PC-3 (cell line): ENCODE measurements around the gene NEUROG1. TPM values are rescaled to one million over a fixed set of nuclear protein-coding genes. Genes with fewer than 3 reads are reported as not detected.

Experiments
- ATAC-seq: fragments of 200-7000 bp; cut with Tn5 transposase; 2 replicates; pipeline ENCODE4 v1.9.1; 2020; ENCODE audit warnings: mild to moderate bottlenecking, moderate library complexity
- BruUV-seq: library from RNA; stranded (reverse); fragments of 400-500 nt; replicated peaks from 2 replicates; lab custom pipeline; 2021; lab: Mats Ljungman, UMichigan
- CTCF ChIA-PET: fragments of 300-600 bp; sonication (Branson Sonifier 250); formaldehyde crosslinking; loops from one replicate; lab custom pipeline; 2022; ENCODE audit warnings: antibody characterized with exemption; lab: Charles Lee
- POLR2A ChIA-PET: fragments of 300-600 bp; sonication (Branson Sonifier 250); formaldehyde crosslinking; loops from one replicate; lab custom pipeline; 2022; ENCODE audit warnings: antibody characterized with exemption; ENCODE audit not compliant: unreplicated experiment; lab: Charles Lee
- DNase-seq: peaks from one replicate; pipeline ENCODE4 v3.0.0-alpha.2; 2015
- H2AFZ ChIP-seq: fragments of 300-600 bp; sonication (generic); 2 replicates; pipeline ENCODE4 v1.6.0; 2016; ENCODE audit warnings: antibody characterized with exemption, low read length
- H3F3A ChIP-seq: fragments of 300-600 bp; sonication (generic); one replicate; pipeline ENCODE4 v1.6.0; 2017; ENCODE audit warnings: antibody characterized with exemption, low read length, control low read depth, mild to moderate bottlenecking; ENCODE audit not compliant: unreplicated experiment
- H3K27ac ChIP-seq: fragments of 300-600 bp; sonication (generic); 2 replicates; pipeline ENCODE4 v1.5.1; 2016; ENCODE audit warnings: mild to moderate bottlenecking, low read length
- H3K27me3 ChIP-seq: fragments of 300-600 bp; sonication (generic); 2 replicates; pipeline ENCODE4 v1.6.1; 2016; ENCODE audit warnings: low read length, mixed read lengths
- H3K36me3 ChIP-seq: fragments of 300-600 bp; sonication (generic); 2 replicates; pipeline ENCODE4 v1.6.1; 2016; ENCODE audit warnings: low read depth, mixed run types, low read length, mixed read lengths
- H3K4me1 ChIP-seq: fragments of 300-600 bp; sonication (generic); 2 replicates; pipeline ENCODE4 v1.5.1; 2016; ENCODE audit warnings: low read length; ENCODE audit not compliant: insufficient read depth
- H3K4me2 ChIP-seq: fragments of 300-600 bp; sonication (generic); 2 replicates; pipeline ENCODE4 v1.6.0; 2016; ENCODE audit warnings: low read length
- H3K4me3 ChIP-seq: fragments of 300-600 bp; sonication (generic); 2 replicates; pipeline ENCODE4 v1.5.1; 2016; ENCODE audit warnings: mild to moderate bottlenecking, low read length, mixed read lengths
- H3K79me2 ChIP-seq: fragments of 300-600 bp; sonication (generic); 2 replicates; pipeline ENCODE4 v1.6.1; 2017; ENCODE audit warnings: low read length, mixed read lengths
- H3K9ac ChIP-seq: fragments of 300-600 bp; sonication (generic); 2 replicates; pipeline ENCODE4 v1.6.0; 2016; ENCODE audit warnings: mild to moderate bottlenecking, low read length
- H3K9me2 ChIP-seq: fragments of 300-600 bp; sonication (generic); replicated peaks from 2 replicates; pipeline ENCODE4 v1.6.1; 2016; ENCODE audit warnings: mixed run types, low read length, mixed read lengths
- H3K9me3 ChIP-seq: fragments of 300-600 bp; sonication (generic); 2 replicates; pipeline ENCODE4 v1.6.1; 2016; ENCODE audit warnings: low read length, mixed read lengths
- H4K20me1 ChIP-seq: fragments of 300-600 bp; sonication (generic); 2 replicates; pipeline ENCODE4 v1.6.1; 2016; ENCODE audit warnings: low read length, mixed read lengths
- EZH2 ChIP-seq: fragments of 300-600 bp; sonication (generic); IDR thresholded peaks from one replicate; pipeline ENCODE4 v1.6.1; 2017; ENCODE audit warnings: antibody characterized with exemption, mild to moderate bottlenecking, low read length; ENCODE audit not compliant: unreplicated experiment
- EZH2phosphoT487 ChIP-seq: fragments of 300-600 bp; sonication (generic); IDR thresholded peaks from 2 replicates; pipeline ENCODE4 v1.6.1; 2018; ENCODE audit warnings: mild to moderate bottlenecking, antibody characterized with exemption, low read length, borderline replicate concordance
- intact Hi-C: fragments of 100-400 bp; cut with micrococcal nuclease; formaldehyde crosslinking; loops from 2 replicates; pipeline ENCODE4 v1.9.0; 2023
- total RNA-seq: library from RNA; depleted of rRNA; stranded (reverse); fragments of >200 nt; gene quantifications from 2 replicates; pipeline ENCODE4 v1.2.3, GENCODE V29; 2014
- TF ChIP-seq, protein P1 (sequence below): fragments of 300-600 bp; sonication (generic); conservative IDR thresholded peaks from 2 replicates; pipeline ENCODE4 v1.5.1; 2017; ENCODE audit warnings: antibody characterized with exemption, low read depth, mild to moderate bottlenecking, low read length

NEUROG1 gene
- total RNA-seq, 1 experiment from 2014 or later = not detected

DNA sequence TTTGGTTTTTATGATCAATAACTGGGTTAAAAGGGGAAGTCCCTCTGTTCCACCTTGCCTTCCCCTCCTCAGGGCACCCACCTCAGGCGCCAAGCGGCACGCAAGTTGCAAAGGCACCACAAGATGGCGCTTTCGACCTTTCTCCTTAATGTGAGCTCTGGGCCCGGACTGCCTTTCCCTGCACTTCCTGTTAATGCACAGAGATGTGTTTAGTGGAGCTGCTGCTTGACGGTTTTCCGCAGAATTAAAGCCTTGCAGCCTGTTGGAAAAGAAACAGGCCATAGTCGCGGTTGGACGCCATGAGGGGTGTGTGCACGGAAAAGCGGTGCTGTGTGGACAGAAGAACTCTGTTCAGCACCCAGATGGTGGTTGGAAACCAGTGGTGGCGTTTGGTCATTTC lies 25.1 kb upstream of the NEUROG1 start:
- Histone ChIP-seq H4K20me1 (no peaks in the 10 kb centered on the region), H3K4me3 (no peak overlapping the region), H3K36me3 (no peaks in the 10 kb centered on the region), H3K9me3 (no peaks in the 10 kb centered on the region), H3K27me3 (peaks cover 5% of the 10 kb centered on the region; the same call in 1 of the 2 replicates), H2AFZ (peak overlapping the region; percentile 49; the same call in 1 of the 2 replicates), H3K9me2 (no peaks in the 10 kb centered on the region), H3K4me1 (no peaks in the 10 kb centered on the region), H3K4me2 (no peak overlapping the region), H3K9ac (no peak overlapping the region), H3F3A (no peaks in the 10 kb centered on the region), H3K27ac (no peak overlapping the region), H3K79me2 (no peaks in the 10 kb centered on the region)
- POLR2A ChIA-PET = no interaction called here
- no TSS peak for BruUV-seq
- CTCF ChIA-PET = interaction anchor here (0.6 to 0.8 kb wide), 4 partner anchors 11 to 192 kb away, joined by 3 to 4 read pairs (median 4); no protein-coding TSS in a partner anchor
- TF ChIP-seq, protein P1, sequence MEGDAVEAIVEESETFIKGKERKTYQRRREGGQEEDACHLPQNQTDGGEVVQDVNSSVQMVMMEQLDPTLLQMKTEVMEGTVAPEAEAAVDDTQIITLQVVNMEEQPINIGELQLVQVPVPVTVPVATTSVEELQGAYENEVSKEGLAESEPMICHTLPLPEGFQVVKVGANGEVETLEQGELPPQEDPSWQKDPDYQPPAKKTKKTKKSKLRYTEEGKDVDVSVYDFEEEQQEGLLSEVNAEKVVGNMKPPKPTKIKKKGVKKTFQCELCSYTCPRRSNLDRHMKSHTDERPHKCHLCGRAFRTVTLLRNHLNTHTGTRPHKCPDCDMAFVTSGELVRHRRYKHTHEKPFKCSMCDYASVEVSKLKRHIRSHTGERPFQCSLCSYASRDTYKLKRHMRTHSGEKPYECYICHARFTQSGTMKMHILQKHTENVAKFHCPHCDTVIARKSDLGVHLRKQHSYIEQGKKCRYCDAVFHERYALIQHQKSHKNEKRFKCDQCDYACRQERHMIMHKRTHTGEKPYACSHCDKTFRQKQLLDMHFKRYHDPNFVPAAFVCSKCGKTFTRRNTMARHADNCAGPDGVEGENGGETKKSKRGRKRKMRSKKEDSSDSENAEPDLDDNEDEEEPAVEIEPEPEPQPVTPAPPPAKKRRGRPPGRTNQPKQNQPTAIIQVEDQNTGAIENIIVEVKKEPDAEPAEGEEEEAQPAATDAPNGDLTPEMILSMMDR = peak; percentile 75
- TF ChIP-seq EZH2phosphoT487 = no peak
- TF ChIP-seq EZH2 = no peak
- ATAC-seq (peak; percentile 94), DNase-seq (peak; percentile 78)
- intact Hi-C loops = loop anchor here (10.0 kb wide), 2 partner anchors 264 to 504 kb away; no protein-coding TSS in a partner anchor

DNA sequence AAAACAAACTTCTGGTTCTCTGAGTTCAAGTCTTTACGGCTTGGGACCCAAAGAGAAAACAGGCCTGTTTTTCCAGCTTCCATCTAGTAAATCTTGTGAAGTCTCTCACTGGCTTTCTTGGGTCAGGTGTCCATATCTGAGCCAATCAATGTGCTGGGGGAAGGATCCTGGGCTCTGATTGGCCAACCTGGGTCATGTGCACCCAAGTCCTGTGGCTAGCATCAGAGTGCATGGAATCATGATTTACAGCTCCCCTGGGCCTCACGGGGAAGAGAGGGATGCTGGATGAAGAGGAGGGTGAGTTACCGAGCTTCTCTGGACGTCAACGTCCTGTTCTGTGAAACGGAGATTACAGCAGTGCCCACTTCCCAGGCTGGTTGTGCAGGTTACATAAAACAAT lies 23.6 kb upstream of the NEUROG1 start:
- H4K20me1 ChIP-seq = no peaks in the 10 kb centered on the region
- no TSS peak for BruUV-seq
- no peak overlapping the region for H3K4me3 ChIP-seq
- no peaks in the 10 kb centered on the region for H3F3A ChIP-seq
- ChIA-PET CTCF (no interaction called here), POLR2A (interaction anchor here (0.7 kb wide), 1 partner anchor 111 kb away, joined by 4 read pairs; no protein-coding TSS in a partner anchor)
- no peaks in the 10 kb centered on the region for H3K4me1 ChIP-seq
- no peaks in the 10 kb centered on the region for H3K9me2 ChIP-seq
- peak; percentile 19 for DNase-seq
- H3K9ac ChIP-seq = no peak overlapping the region
- H3K27me3 ChIP-seq = peaks cover 9% of the 10 kb centered on the region
- TF ChIP-seq, protein P1 = no peak
- no peak for TF ChIP-seq EZH2phosphoT487
- no peak for TF ChIP-seq EZH2
- H2AFZ ChIP-seq = no peak overlapping the region
- no peak for ATAC-seq
- no peaks in the 10 kb centered on the region for H3K9me3 ChIP-seq
- H3K4me2 ChIP-seq = no peak overlapping the region
- H3K36me3 ChIP-seq = no peaks in the 10 kb centered on the region
- no peaks in the 10 kb centered on the region for H3K79me2 ChIP-seq
- intact Hi-C loops = no loop called here
- H3K27ac ChIP-seq = no peak overlapping the region

DNA sequence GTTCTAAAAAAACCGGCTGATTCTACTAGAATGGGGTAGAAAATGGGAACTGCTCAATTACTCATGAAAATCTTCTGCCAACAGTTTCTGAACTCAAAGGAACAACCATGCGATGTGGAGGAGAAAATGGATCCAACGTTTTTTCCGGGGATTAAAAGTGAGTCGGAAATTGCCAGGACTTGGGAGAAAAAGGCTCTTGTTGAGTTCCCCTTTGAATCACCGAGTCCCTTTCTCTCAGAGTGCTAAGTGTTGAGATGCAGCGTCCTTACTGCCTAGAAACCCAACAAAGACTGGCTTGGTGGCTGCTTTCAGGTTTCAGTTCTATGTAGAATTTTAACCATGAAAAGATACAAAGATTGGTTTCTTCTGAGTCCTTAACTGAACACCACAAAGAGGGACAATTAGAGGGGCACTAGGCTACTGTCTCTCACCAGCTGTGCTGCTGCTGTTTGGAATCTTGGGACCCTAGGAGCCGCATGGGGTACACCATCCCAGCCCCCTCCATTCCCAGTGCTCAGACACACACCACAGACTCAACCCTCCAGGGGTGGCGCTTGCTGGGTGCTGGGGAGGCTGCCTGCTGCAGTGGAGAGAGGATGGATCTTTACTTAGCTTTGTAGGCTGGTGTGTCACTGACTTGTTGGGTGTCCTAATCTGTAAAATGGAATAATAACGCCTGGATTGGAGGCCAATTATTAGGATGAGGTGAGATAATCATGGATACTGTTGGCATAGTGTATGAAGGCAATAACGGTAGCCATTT lies 21.5 kb upstream of the NEUROG1 start:
- no peaks in the 10 kb centered on the region for H3K79me2 ChIP-seq
- CTCF ChIA-PET = no interaction called here
- no peaks in the 10 kb centered on the region for H3K9me2 ChIP-seq
- H3K36me3 ChIP-seq = no peaks in the 10 kb centered on the region
- POLR2A ChIA-PET = no interaction called here
- intact Hi-C loops = no loop called here
- no peaks in the 10 kb centered on the region for H3F3A ChIP-seq
- no peak overlapping the region for H3K27ac ChIP-seq
- H3K4me3 ChIP-seq = no peak overlapping the region
- BruUV-seq = no TSS peak
- TF ChIP-seq, protein P1 = no peak
- no peak for TF ChIP-seq EZH2phosphoT487
- TF ChIP-seq EZH2 = no peak
- H3K9ac ChIP-seq = no peak overlapping the region
- H2AFZ ChIP-seq = no peak overlapping the region
- no peaks in the 10 kb centered on the region for H3K9me3 ChIP-seq
- no peaks in the 10 kb centered on the region for H4K20me1 ChIP-seq
- ATAC-seq (no peak), DNase-seq (no peak)
- peaks cover 9% of the 10 kb centered on the region for H3K27me3 ChIP-seq
- H3K4me1 ChIP-seq = no peaks in the 10 kb centered on the region
- no peak overlapping the region for H3K4me2 ChIP-seq
